ENCODE results near the gene ZNF530.

GRCh38 chr19:57559008-57559403 lies 40.7 kb upstream of the ZNF530 start:
- TF ChIP-seq CTCF (IDR thresholded peaks at IDR 0.05) (no peak), EZH2 (IDR thresholded peaks at IDR 0.05; ENCODE audit: borderline replicate concordance, insufficient read depth, low read depth, low read length, poor library complexity, severe bottlenecking) (no peak)
